ENCODE data around the gene HSPA4.
"Not testable (repeated sequence)": the region's sequence is repeated elsewhere in the genome, so short reads cannot be mapped to it uniquely, and the experiment has no call there.

HSPA4 gene

GRCh38 chr5:133123297-133123696 lies 71.5 kb downstream of the HSPA4 start:
- no peak for DNase-seq (ENCODE audit: low read depth)

GRCh38 chr5:133124891-133125290 lies 73.1 kb downstream of the HSPA4 start:
- no peak for DNase-seq (ENCODE audit: low read depth)

- no peak for DNase-seq (ENCODE audit: low read depth)
Measured at GRCh38 chr5:133128066-133128465, 76.3 kb downstream of the HSPA4 start.

GRCh38 chr5:133129289-133129688 lies 77.5 kb downstream of the HSPA4 start:
- DNase-seq (ENCODE audit: low read depth) = no peak

- DNase-seq (ENCODE audit: low read depth) = no peak
Measured at GRCh38 chr5:133129950-133130349, 78.1 kb downstream of the HSPA4 start.

DNA sequence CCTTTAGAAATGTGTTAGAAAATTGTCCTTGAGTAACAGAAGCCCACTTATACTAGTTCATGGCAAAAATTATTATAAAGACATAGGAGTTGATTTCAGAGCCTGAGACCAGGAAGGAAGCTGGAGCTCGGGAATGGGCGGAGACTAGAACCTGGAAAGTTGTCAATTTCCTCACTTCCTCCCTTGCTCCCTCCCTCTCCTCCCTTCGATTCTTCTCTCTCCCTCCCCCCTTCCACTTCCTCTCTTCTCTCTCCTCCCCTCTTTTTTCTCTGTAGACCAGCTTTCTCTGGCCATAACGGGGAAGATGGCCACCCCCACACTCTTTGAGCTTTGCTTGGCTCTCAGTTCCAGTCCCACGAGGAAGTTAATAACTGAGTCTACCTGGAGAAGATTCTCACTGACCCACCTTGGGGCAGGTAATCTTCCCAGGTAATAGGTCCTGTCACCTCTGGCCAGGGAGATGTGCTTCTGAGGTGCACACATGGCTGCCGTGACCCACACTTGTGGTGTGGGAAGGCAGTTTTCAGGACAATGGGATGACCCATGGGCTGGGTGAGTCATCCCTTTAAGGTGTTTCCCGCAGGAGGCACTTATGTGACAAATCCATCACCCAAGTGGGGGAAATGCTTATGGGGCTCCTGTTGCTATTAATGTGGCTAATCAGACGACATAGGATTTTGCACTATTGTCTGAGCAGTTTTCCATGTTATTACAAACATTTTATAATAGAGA lies 78.7 kb downstream of the HSPA4 start:
- no peak for DNase-seq (ENCODE audit: low read depth)

DNA sequence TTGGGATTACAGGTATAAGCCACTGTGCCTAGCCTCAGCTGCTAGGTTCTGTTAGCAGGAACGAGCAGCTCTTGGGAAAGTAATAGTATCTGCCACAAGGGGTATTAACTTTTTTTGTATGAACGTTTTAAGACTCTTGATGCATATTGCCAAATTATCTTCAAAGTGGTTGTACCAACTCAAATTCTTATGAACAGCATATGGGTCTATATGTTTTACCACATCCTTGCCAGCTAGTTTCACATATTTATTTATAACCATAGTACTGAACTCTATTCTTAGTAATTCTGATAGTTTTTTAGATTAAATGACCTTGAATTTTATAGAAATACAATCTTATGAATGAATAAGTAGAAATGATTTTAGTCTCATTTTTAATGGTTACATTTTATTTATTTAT lies 80.9 kb downstream of the HSPA4 start:
- no peak for DNase-seq (ENCODE audit: low read depth)

DNA sequence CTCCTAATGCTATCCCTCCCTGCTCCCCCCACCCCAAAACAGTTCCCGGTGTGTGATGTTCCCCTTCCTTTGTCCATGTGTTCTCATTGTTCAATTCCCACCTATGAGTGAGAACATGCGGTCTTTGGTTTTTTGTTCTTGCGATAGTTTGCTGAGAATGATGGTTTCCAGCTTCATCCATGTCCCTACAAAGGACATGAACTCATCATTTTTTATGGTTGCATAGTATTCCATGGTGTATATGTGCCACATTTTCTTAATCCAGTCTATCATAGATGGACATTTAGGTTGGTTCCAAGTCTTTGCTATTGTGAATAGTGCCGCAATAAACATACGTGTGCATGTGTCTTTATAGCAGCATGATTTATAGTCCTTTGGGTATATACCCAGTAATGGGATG lies 81.4 kb downstream of the HSPA4 start:
- not testable (repeated sequence) for DNase-seq (ENCODE audit: low read depth)

DNA sequence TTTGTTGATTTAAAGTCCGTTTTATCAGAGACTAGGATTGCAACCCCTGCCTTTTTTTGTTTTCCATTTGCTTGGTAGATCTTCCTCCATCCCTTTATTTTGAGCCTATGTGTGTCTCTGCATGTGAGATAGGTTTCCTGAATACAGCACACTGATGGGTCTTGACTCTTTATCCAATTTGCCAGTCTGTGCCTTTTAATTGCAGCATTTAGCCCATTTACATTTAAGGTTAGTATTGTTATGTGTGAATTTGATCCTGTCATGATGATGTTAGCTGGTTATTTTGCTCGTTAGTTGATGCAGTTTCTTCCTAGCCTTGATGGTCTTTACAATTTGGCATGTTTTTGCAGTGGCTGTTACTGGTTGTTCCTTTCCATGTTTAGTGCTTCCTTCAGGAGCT lies 85.1 kb downstream of the HSPA4 start:
- not testable (repeated sequence) for DNase-seq (ENCODE audit: low read depth)

DNA sequence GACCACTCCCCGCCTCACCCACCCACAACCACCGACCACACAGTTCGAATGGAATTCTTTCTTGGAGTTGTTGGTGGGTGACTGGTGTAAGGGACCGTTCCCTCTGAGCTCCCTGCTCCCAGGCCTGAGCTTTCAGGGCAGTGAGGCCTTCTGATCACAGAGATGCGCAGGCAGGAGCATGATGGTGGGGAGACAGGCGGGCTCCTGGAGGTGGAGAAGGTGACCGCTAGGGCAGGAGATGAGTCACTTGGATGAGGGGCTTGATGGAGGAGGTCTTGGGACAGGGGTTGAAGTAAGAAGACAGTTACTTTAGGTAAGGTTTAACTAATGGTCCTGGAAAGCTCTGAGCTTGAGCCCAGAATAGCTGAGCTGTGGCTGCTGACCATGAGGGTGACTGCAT lies 88.5 kb downstream of the HSPA4 start:
- no peak for DNase-seq (ENCODE audit: low read depth)

- DNase-seq (ENCODE audit: low read depth) = no peak
Measured at GRCh38 chr5:133141746-133142145, 89.9 kb downstream of the HSPA4 start.

- no peak for DNase-seq (ENCODE audit: low read depth)
Measured at GRCh38 chr5:133142782-133143181, 91.0 kb downstream of the HSPA4 start.

DNA sequence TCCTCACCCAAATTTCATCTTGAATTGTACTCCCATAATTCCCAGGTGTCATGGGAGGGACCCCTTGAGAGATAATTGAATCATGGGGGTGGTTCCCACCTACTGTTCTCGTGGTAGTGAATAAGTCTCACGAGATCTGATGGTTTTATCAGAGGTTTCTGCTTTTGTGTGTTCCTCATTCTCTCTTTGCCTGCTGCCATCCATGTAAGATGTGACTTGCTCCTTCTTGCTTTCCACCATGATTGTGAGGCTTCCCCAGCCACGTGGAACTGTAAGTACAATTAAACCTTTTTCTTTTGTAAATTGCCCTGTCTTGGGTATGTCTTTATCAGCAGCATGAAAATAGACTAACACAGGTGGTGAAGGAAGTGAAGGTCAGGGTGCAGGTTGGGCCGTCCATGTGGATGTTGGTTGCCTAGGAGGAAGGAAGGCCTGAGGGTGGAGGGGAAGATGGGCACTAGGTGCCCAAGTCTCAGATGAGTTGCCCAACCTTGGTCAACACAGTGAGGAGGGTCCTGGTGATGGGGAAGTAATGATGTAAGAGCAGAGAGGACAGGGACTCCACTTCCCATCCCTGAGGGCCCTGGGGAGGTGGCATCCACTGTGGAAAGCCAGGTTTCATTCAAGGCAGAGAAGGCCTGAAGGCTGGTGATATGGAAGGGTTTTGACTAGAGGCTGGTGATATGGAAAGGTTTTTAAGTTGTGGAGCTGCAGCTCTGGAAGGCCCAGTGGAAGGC lies 92.6 kb downstream of the HSPA4 start:
- no peak for DNase-seq (ENCODE audit: low read depth)

- no peak for DNase-seq (ENCODE audit: low read depth)
Measured at GRCh38 chr5:133145436-133146170, 93.8 kb downstream of the HSPA4 start.

- DNase-seq (ENCODE audit: low read depth) = no peak
Measured at GRCh38 chr5:133147411-133147810, 95.6 kb downstream of the HSPA4 start.

- DNase-seq (ENCODE audit: low read depth) = no peak
Measured at GRCh38 chr5:133147815-133148567, 96.2 kb downstream of the HSPA4 start.

DNA sequence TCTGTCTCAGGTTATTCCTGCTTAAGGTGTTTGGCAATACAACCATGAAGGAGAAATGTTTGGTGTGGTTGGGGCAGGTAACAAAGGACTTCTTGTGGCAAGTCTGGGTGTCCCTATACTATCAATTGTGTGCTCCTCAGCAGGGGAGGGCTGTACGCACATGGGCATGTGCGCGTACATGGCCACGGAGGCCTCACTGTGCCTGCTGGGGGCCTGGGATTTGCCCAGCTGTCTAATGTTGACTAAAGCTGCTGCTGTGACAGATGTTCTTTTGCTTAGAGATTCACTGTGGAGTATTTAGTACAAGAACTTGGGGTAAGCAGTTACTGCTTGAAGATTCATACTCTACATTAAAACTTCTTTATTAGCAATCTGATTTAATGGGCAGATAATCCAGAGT lies 97.5 kb downstream of the HSPA4 start:
- no peak for DNase-seq (ENCODE audit: low read depth)

GRCh38 chr5:133150909-133151544 lies 99.2 kb downstream of the HSPA4 start:
- no peak for DNase-seq (ENCODE audit: low read depth)

DNA sequence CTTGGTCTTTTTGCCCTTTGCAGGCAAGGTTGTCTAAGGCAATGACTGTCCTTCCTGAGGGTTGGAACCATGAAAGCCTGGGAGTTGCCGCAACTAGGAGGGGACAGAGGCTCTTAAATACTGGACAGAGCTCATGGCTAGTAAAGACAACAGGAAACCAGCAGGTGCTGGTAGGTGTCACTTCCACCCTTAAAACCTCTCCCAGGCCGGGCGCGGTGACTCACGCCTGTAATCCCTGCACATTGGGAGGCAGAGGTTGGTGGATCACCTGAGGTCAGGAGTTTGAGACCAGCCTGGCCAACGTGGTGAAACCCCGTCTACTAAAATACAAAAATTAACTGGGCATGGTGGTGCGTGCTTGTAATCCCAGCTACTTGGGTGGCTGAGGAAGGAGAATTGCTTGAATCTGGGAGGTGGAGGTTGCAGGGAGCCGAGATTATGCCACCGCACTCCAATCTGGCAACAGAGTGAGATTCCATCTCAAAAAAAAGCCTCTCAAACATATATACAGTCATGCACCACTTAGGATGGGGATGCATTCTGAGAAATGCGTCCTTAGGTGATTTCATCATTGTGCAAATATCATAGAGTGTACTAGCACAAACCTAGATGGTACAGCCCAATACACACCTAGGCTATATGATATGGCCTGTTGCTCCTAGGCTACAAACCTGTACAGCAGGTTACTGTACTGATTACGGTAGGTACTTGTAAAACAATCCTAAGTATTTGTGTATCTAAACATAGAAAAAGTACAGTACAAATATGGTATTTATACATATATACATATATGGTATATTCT lies 102.7 kb downstream of the HSPA4 start:
- no peak for DNase-seq (ENCODE audit: low read depth)

- no peak for DNase-seq (ENCODE audit: low read depth)
Measured at GRCh38 chr5:133155326-133155969, 103.6 kb downstream of the HSPA4 start.

All from activated T-helper 9 cell treated with anti-CD3 and anti-CD28 coated beads, Interleukin-2, amount 50 U/mL, for 16 hours (primary cell).